ENCODE measurements around the gene FCN3. TPM values are rescaled to one million over a fixed set of nuclear protein-coding genes. Genes with fewer than 3 reads are reported as not detected.

FCN3 gene
- polyA plus RNA-seq, 2 of the 4 experiments (the other 2 are of a cell fraction): not detected

DNA sequence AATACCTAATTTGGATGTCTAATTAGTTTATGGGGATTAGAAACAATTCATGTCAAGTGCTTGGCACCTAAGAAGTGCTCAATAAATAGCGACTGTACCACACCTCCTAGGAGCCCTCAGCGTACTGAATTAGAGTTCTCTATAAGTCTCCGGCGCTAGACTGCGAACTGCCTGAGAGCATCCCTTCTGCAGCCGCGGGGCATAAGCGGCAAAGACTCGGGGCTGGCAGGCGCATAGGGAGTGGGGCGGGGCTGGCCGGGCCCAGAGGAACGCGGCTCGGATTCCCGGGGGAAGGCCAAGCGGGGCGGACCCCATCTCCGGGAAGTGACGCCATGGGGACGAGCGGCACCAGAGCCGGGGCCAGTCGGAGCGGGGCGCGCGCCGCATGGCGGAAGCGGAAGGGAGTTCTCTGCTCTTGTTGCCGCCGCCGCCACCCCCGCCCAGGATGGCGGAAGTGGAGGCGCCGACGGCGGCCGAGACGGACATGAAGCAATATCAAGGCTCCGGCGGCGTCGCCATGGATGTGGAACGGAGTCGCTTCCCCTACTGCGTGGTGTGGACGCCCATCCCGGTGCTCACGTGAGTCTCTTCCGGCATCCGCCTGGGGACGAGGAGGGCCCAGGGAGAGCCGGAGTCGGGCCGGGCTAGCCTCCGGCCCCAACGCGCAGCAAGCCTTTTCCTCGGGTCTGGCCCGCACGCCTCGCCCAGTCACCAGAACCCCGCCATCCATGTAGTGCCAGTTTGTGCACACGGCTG, 52.6 kb downstream of the FCN3 start, which contains the start of gene TMEM222 (continued):
- TF ChIP-seq, protein P1, sequence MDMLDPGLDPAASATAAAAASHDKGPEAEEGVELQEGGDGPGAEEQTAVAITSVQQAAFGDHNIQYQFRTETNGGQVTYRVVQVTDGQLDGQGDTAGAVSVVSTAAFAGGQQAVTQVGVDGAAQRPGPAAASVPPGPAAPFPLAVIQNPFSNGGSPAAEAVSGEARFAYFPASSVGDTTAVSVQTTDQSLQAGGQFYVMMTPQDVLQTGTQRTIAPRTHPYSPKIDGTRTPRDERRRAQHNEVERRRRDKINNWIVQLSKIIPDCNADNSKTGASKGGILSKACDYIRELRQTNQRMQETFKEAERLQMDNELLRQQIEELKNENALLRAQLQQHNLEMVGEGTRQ (IDR thresholded peaks at IDR 0.05): peak; percentile 31; the same call in 1 of the 2 replicates
- no peak for TF ChIP-seq NR3C1 (IDR thresholded peaks at IDR 0.05)
- TF ChIP-seq GATA3 (IDR thresholded peaks at IDR 0.05; ENCODE audit: borderline replicate concordance): no peak
- TF ChIP-seq HDAC2 (IDR thresholded peaks at IDR 0.05): no peak
- peak; percentile 58 for TF ChIP-seq POLR2A (IDR thresholded peaks at IDR 0.05; ENCODE audit: low read length)
- TF ChIP-seq RARB (CRISPR knock-in tag; IDR thresholded peaks at IDR 0.05): no peak
- TF ChIP-seq TFCP2L1 (CRISPR knock-in tag; IDR thresholded peaks at IDR 0.05): no peak
- no peak for TF ChIP-seq JUNB (IDR thresholded peaks at IDR 0.05)
- TF ChIP-seq ESRRA (IDR thresholded peaks at IDR 0.05; ENCODE audit: borderline replicate concordance, low read length): no peak
- TF ChIP-seq CHD4 (IDR thresholded peaks at IDR 0.05; ENCODE audit: borderline replicate concordance): no peak

Small RNA genes within 50 kb of the gene (small RNA-seq; reads per million reads assigned to genes)
- gene RNU6-48P: 0 to 463 (median 1.3) reads per million in 6 experiments

Other genes with a start within 250 kb of the FCN3 start
- 8.0 and 11.1 TPM in 2 replicates for gene SLC9A1, start 219.7 kb downstream of the FCN3 start, polyA plus RNA-seq (2011; rRNA removed)
- gene SLC9A1, start 219.7 kb downstream of the FCN3 start, polyA plus RNA-seq (2017; fragmentation: RNase III; extraction: RNeasy Plus Mini Kit Qiagen cat#74134 plus additional on column Dnase treatment): 7.3 to 7.5 TPM (median 7.4 TPM) in 3 replicates
- gene WDTC1, start 140.2 kb downstream of the FCN3 start, polyA plus RNA-seq (2011; rRNA removed): 3.8 and 4.0 TPM in 2 replicates
- 6.0 to 7.8 TPM (median 6.9 TPM) in 3 replicates for gene WDTC1, start 140.2 kb downstream of the FCN3 start, polyA plus RNA-seq (2017; fragmentation: RNase III; extraction: RNeasy Plus Mini Kit Qiagen cat#74134 plus additional on column Dnase treatment)
- 27.1 and 28.4 TPM in 2 replicates for gene TMEM222, start 52.7 kb downstream of the FCN3 start, polyA plus RNA-seq (2011; rRNA removed)
- gene TMEM222, start 52.7 kb downstream of the FCN3 start, polyA plus RNA-seq (2017; fragmentation: RNase III; extraction: RNeasy Plus Mini Kit Qiagen cat#74134 plus additional on column Dnase treatment): 29.7 to 32.0 TPM (median 30.0 TPM) in 3 replicates
- gene SYTL1, start 32.8 kb downstream of the FCN3 start, polyA plus RNA-seq (2011; rRNA removed): 0.50 and 0.80 TPM in 2 replicates
- gene SYTL1, start 32.8 kb downstream of the FCN3 start, polyA plus RNA-seq (2017; fragmentation: RNase III; extraction: RNeasy Plus Mini Kit Qiagen cat#74134 plus additional on column Dnase treatment): 0.50 to 0.76 TPM (median 0.58 TPM) in 3 replicates
- gene MAP3K6, start 7.9 kb downstream of the FCN3 start, polyA plus RNA-seq (2011; rRNA removed): 3.6 and 3.7 TPM in 2 replicates
- 7.5 to 8.5 TPM (median 8.3 TPM) in 3 replicates for gene MAP3K6, start 7.9 kb downstream of the FCN3 start, polyA plus RNA-seq (2017; fragmentation: RNase III; extraction: RNeasy Plus Mini Kit Qiagen cat#74134 plus additional on column Dnase treatment)
- gene CD164L2, start 8.5 kb upstream of the FCN3 start, polyA plus RNA-seq (2011; rRNA removed): not detected in 2 replicates
- not detected in 3 replicates for gene CD164L2, start 8.5 kb upstream of the FCN3 start, polyA plus RNA-seq (2017; fragmentation: RNase III; extraction: RNeasy Plus Mini Kit Qiagen cat#74134 plus additional on column Dnase treatment)
- gene GPR3, start 17.8 kb upstream of the FCN3 start, polyA plus RNA-seq (2011; rRNA removed): 1.3 and 1.7 TPM in 2 replicates
- 0.64 to 0.95 TPM (median 0.76 TPM) in 3 replicates for gene GPR3, start 17.8 kb upstream of the FCN3 start, polyA plus RNA-seq (2017; fragmentation: RNase III; extraction: RNeasy Plus Mini Kit Qiagen cat#74134 plus additional on column Dnase treatment)
- gene WASF2, start 115.3 kb upstream of the FCN3 start, polyA plus RNA-seq (2011; rRNA removed): 40.8 and 44.9 TPM in 2 replicates
- 22.7 to 23.4 TPM (median 23.4 TPM) in 3 replicates for gene WASF2, start 115.3 kb upstream of the FCN3 start, polyA plus RNA-seq (2017; fragmentation: RNase III; extraction: RNeasy Plus Mini Kit Qiagen cat#74134 plus additional on column Dnase treatment)
- gene AHDC1, start 229.3 kb upstream of the FCN3 start, polyA plus RNA-seq (2011; rRNA removed): 1.3 and 2.6 TPM in 2 replicates
- 9.8 to 11.5 TPM (median 10.0 TPM) in 3 replicates for gene AHDC1, start 229.3 kb upstream of the FCN3 start, polyA plus RNA-seq (2017; fragmentation: RNase III; extraction: RNeasy Plus Mini Kit Qiagen cat#74134 plus additional on column Dnase treatment)

All from A549 (cell line).